HUES6 (cell line): Measurements from ENCODE around the gene NOP53.
"Not testable (repeated sequence)": the region's sequence is repeated elsewhere in the genome, so short reads cannot be mapped to it uniquely, and the experiment has no call there.

Source experiments
- H3K27ac ChIP-seq: 2 replicates; pipeline ENCODE4 v1.7.0; 2013; ENCODE audit warnings: low read depth, mild to moderate bottlenecking, low read length, inconsistent platforms
- H3K27me3 ChIP-seq: 2 replicates; pipeline ENCODE4 v1.6.1; 2013; ENCODE audit warnings: low read length; ENCODE audit not compliant: control insufficient read depth, insufficient read depth
- H3K36me3 ChIP-seq: 2 replicates; pipeline ENCODE4 v1.6.1; 2013; ENCODE audit warnings: low read length; ENCODE audit not compliant: control insufficient read depth, insufficient read depth
- H3K4me1 ChIP-seq: 2 replicates; pipeline ENCODE4 v1.6.1; 2013; ENCODE audit warnings: low read length; ENCODE audit not compliant: control insufficient read depth, insufficient read depth
- H3K4me3 ChIP-seq: 2 replicates; pipeline ENCODE4 v1.5.1; 2013; ENCODE audit warnings: low read depth, low read length
- H3K9ac ChIP-seq: one replicate; pipeline ENCODE4 v1.6.1; 2013; ENCODE audit warnings: mild to moderate bottlenecking, low read length
- H3K9me3 ChIP-seq: 2 replicates; pipeline ENCODE4 v1.6.1; 2013; ENCODE audit warnings: low read depth, low read length; ENCODE audit not compliant: control insufficient read depth, insufficient read depth

The NOP53 gene

DNA sequence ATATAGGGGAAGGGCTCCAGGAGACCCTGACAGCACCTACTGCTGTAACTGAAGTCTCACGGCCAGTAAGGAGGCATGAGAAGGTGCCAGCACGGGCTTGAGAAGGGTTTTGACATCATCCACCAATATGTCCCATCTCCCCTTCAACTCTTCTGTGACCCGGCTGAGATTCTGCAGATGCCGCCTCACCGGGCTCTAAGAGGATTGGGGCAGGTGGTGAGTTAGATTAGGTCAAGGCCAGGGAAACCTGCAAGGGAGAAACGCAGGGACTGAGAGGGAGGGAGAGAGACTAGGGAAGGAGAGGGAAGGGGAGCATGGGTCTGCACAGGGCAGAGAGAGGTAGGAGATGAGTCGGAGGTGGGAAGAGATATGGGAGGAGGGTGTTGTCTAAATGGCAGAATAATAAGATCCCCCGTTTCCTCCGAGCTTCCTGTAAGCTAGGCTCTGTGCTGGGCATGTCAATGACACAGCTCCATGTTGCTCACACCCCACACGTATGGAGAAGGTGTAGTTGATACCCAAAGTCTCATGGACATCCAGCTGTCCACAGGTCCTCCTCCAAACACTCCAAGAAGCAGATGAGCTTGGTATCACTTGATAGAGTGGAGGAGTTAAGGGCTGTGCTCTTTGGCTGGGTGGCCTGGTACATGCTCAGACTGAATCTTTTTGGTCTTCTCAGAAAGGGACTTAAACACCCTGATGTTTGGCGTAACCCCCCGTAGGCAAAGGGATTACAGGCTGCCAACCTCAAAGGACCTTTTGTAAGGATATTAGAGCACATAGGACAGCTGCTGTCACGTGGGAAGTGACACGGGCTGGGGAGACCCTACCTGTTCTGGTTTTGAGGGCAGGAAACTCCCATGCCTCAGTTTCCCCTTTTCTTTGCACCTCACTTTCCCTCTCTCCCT is 52.9 kb downstream of the NOP53 start:
- no peak overlapping the region for H3K9ac ChIP-seq
- no peak overlapping the region for H3K27ac ChIP-seq

GRCh38 chr19:47798904-47799266 is 53.5 kb downstream of the NOP53 start:
- H3K36me3 ChIP-seq: no peaks in the 10 kb centered on the region

More for the DNA sequence above, 52.9 kb downstream of the NOP53 start:
- H3K4me1 ChIP-seq: no peaks in the 10 kb centered on the region
- H3K36me3 ChIP-seq: no peaks in the 10 kb centered on the region
- no peaks in the 10 kb centered on the region for H3K27me3 ChIP-seq
- H3K4me3 ChIP-seq: no peak overlapping the region
- H3K9me3 ChIP-seq: 0 out of 2 replicates have a peak, but pooled peaks cover 3% of the 10 kb centered on the region

GRCh38 chr19:47801270-47801669 is 55.9 kb downstream of the NOP53 start:
- H3K4me3 ChIP-seq: no peak overlapping the region
- H3K36me3 ChIP-seq: no peaks in the 10 kb centered on the region
- no peak overlapping the region for H3K27ac ChIP-seq
- no peaks in the 10 kb centered on the region for H3K4me1 ChIP-seq
- no peak overlapping the region for H3K9ac ChIP-seq
- H3K9me3 ChIP-seq: 0 out of 2 replicates have a peak, but pooled peaks cover 3% of the 10 kb centered on the region
- no peaks in the 10 kb centered on the region for H3K27me3 ChIP-seq

More at GRCh38 chr19:47798904-47799266, 53.5 kb downstream of the NOP53 start:
- no peak overlapping the region for H3K27ac ChIP-seq
- no peaks in the 10 kb centered on the region for H3K4me1 ChIP-seq
- no peak overlapping the region for H3K4me3 ChIP-seq
- 0 out of 2 replicates have a peak, but pooled peaks cover 3% of the 10 kb centered on the region for H3K9me3 ChIP-seq
- no peak overlapping the region for H3K9ac ChIP-seq
- H3K27me3 ChIP-seq: no peaks in the 10 kb centered on the region

DNA sequence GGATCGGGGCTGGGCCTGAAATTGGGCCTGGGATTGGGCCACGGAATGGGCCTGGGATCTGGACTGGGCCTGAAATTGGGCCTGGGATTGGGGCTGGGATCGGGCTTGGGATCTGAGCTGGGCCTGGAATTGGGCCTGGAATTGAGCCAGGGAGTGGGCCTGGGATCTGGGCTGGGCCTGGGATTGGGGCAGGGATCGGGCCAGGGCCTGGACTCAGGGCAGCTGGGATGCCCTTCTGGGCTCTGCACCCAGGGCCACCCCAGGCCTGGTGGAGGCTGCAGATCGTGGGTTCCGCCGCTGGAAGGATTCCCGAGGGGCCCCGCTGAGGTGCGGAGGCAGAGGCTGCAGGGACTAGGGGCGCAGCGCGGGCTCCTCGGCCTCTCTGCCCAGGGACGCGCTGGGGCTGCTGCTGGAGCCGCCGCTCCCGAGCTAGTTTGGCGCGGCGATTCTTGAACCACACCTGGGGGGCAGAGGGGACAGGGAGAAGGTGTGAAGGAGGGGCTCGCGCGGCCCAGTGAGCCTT is 57.2 kb downstream of the NOP53 start:
- Histone ChIP-seq H3K36me3 (no peaks in the 10 kb centered on the region), H3K9ac (peak overlapping the region; percentile 23), H3K27me3 (no peaks in the 10 kb centered on the region), H3K4me3 (no peak overlapping the region), H3K4me1 (no peaks in the 10 kb centered on the region), H3K27ac (no peak overlapping the region), H3K9me3 (0 out of 2 replicates have a peak, but pooled peaks cover 3% of the 10 kb centered on the region)

DNA sequence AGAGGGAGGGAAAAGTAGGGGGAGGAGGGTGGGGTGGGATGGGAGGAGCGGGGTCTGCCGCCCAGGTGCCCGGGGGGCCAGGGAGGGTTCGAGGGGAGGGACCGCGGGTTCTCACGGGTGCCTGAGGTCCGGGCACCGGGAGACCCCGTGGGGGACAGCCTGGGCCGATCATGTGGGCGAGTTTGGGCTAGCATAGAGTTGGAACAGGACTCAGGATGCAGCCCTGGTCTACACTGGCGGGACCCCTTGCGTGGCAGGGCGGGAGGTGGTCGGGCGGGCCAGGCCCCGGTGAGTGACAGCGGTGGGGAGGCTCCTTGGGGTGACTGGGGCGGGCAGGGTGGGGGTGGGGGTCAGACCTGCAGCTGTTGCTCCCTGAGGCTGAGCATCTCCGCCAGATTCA is 57.8 kb downstream of the NOP53 start:
- H3K9me3 ChIP-seq, H3K9ac ChIP-seq, H3K4me3 ChIP-seq, H3K36me3 ChIP-seq, H3K4me1 ChIP-seq, H3K27ac ChIP-seq, H3K27me3 ChIP-seq: not testable (repeated sequence)

GRCh38 chr19:47803671-47804070 is 58.3 kb downstream of the NOP53 start:
- not testable (repeated sequence) for H3K9me3 ChIP-seq, H3K36me3 ChIP-seq, H3K4me1 ChIP-seq

DNA sequence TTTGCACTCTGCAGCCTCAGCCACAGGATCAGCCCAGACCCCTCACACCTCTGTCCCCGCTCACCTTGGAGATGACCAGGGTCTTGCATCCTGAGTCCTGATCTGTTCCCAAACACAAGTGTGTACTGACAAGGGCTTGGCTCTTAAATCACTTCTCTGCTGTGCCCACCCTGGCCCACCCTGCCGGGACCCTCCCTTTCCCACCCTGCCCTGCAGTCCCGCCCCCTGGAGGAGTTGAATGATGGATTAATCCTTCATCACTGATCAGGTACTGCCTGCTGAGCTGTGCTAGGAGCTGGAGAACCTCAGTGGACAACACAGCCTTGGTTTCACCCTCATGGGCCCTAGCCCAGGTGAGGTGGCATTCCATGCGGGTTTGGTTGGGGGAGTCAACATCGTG is 59.1 kb downstream of the NOP53 start, which contains the start of gene TPRX1:
TSS of gene TPRX1 (minus strand) at position 101 of the 400 bp plus-strand sequence. CDS start at position 89, 12 bp downstream.
- not testable (repeated sequence) for H3K9me3 ChIP-seq, H3K4me3 ChIP-seq, H3K9ac ChIP-seq, H3K27ac ChIP-seq, H3K4me1 ChIP-seq, H3K27me3 ChIP-seq, H3K36me3 ChIP-seq

More at GRCh38 chr19:47803671-47804070, 58.3 kb downstream of the NOP53 start:
- not testable (repeated sequence) for H3K27me3 ChIP-seq, H3K27ac ChIP-seq, H3K4me3 ChIP-seq, H3K9ac ChIP-seq

DNA sequence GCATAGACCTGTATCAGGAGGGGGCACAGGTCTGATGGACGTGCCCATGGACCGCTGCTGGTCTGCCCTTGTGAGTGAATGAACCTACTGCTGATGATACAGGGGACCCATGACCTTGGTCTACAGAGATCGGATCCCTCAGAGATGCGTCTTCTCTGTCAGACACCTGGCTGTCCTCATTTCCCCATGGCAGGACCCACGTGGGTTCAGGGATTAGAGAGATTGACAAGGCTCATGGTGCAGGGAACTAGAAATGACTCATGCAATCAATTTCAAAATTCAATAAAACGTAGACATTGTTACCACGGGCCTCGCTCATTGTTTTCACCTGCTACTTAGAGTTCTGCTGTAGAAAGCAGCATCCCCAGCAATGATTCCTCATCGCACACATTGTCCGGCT is 60.0 kb downstream of the NOP53 start:
- Histone ChIP-seq H3K9ac (no peak overlapping the region), H3K4me3 (no peak overlapping the region), H3K4me1 (no peaks in the 10 kb centered on the region), H3K36me3 (no peaks in the 10 kb centered on the region), H3K27me3 (no peaks in the 10 kb centered on the region), H3K27ac (no peak overlapping the region), H3K9me3 (0 out of 2 replicates have a peak, but pooled peaks cover 3% of the 10 kb centered on the region)

GRCh38 chr19:47806435-47806834 is 61.1 kb downstream of the NOP53 start:
- Histone ChIP-seq H3K9me3 (no peaks in the 10 kb centered on the region), H3K9ac (no peak overlapping the region), H3K27me3 (no peaks in the 10 kb centered on the region), H3K27ac (no peak overlapping the region), H3K36me3 (no peaks in the 10 kb centered on the region), H3K4me3 (no peak overlapping the region), H3K4me1 (no peaks in the 10 kb centered on the region)
